K562 (cell line): ENCODE data around the gene SERPIND1. TPM values are rescaled to one million over a fixed set of nuclear protein-coding genes. Genes with fewer than 3 reads are reported as not detected.

Experiments
- ATAC-seq: fragments of 200-7000 bp; cut with Tn5 transposase; 3 replicates; pipeline ENCODE4 v1.9.1; 2020; ENCODE audit warnings: moderate library complexity
- BruUV-seq: library from RNA; stranded (reverse); fragments of 400-500 nt; replicated peaks from 2 replicates; lab custom pipeline; 2021; lab: Mats Ljungman, UMichigan
- CTCF ChIA-PET: fragments of 300-600 bp; formaldehyde crosslinking; extraction: SDS; loops from one replicate; lab custom pipeline; 2021; ENCODE audit warnings: low intra/inter-chr PET ratio; lab: Yijun Ruan, JAX
- POLR2A ChIA-PET: fragments of 300-600, 350-650 bp; sonication (Branson Sonifier 250); formaldehyde crosslinking; extraction: SDS; loops from one replicate; lab custom pipeline; 2021; ENCODE audit warnings: antibody characterized with exemption, inconsistent platforms; lab: Yijun Ruan, JAX
- DNase-seq, 4 experiments: peaks; one replicate each; pipeline versions ENCODE4 v3.0.0 to v3.0.0-alpha.2; 2011 to 2018; ENCODE audit warnings: low spot score in 3 of 4, mixed read lengths in 3 of 4; ENCODE audit errors: extremely low read depth in 1 of 4
- FAIRE-seq: peaks from 2 replicates; lab custom pipeline; 2011; peaks lifted over from hg19 to GRCh38; lab: Jason Lieb, UNC
- H2AFZ ChIP-seq: 2 replicates; pipeline ENCODE4 v1.6.0; 2011; ENCODE audit warnings: low read depth, low read length, control low read depth, inconsistent platforms
- H3K27ac ChIP-seq: fragments of 200-600 bp; 3 replicates; pipeline ENCODE4 v1.8.0; 2011; ENCODE audit warnings: low read depth, mild to moderate bottlenecking, control low read depth, inconsistent platforms, low read length, moderate library complexity, mixed read lengths; ENCODE audit errors: extremely low read depth
- H3K27me3 ChIP-seq, 2 experiments: fragments of 300-600 bp in 1 of 2; 2 replicates in 1 of 2; 3 replicates in 1 of 2; pipeline versions ENCODE4 v1.6.0 to v1.8.0; 2011; ENCODE audit warnings: inconsistent platforms in 2 of 2, low read length in 2 of 2, mild to moderate bottlenecking in 1 of 2, mixed read lengths in 1 of 2, moderate library complexity in 1 of 2; ENCODE audit not compliant: control insufficient read depth in 2 of 2, insufficient read depth in 2 of 2
- H3K36me3 ChIP-seq: fragments of 300-600 bp; 3 replicates; pipeline ENCODE4 v1.8.0; 2011; ENCODE audit warnings: mild to moderate bottlenecking, low read length, inconsistent platforms; ENCODE audit not compliant: control insufficient read depth, insufficient read depth
- H3K4me1 ChIP-seq, 2 experiments: fragments of 200-600 bp in 1 of 2; replicated peaks in 1 of 2; 2 replicates in 1 of 2; 3 replicates in 1 of 2; pipeline versions ENCODE4 v1.5.1 to v1.8.0; 2011; ENCODE audit warnings: inconsistent platforms in 2 of 2, low read length in 2 of 2, mild to moderate bottlenecking in 1 of 2, mixed read lengths in 1 of 2, moderate library complexity in 1 of 2; ENCODE audit not compliant: control insufficient read depth in 2 of 2, insufficient read depth in 2 of 2
- H3K4me2 ChIP-seq: 2 replicates; pipeline ENCODE4 v1.6.1; 2011; ENCODE audit warnings: low read length, control low read depth, inconsistent platforms, mixed read lengths; ENCODE audit not compliant: insufficient read depth
- H3K4me3 ChIP-seq: fragments of 200-600 bp; sonication (generic), shearing (Covaris generic); 2 replicates; pipeline ENCODE4 v1.5.1; 2016; ENCODE audit warnings: control low read depth, inconsistent platforms
- H3K79me2 ChIP-seq: fragments of 200-600 bp; 3 replicates; pipeline ENCODE4 v1.8.0; 2011; ENCODE audit warnings: low read length, inconsistent platforms; ENCODE audit not compliant: control insufficient read depth, insufficient read depth
- H3K9ac ChIP-seq, 2 experiments: 2 replicates each; pipeline versions ENCODE4 v1.6.0 to v1.6.1; 2011; ENCODE audit warnings: low read depth in 2 of 2, low read length in 2 of 2, control low read depth in 1 of 2, inconsistent platforms in 1 of 2, mild to moderate bottlenecking in 1 of 2, mixed read lengths in 1 of 2; ENCODE audit not compliant: insufficient read depth in 1 of 2
- H3K9me1 ChIP-seq: one replicate; pipeline ENCODE4 v1.6.0; 2011; ENCODE audit warnings: inconsistent platforms, mild to moderate bottlenecking, low read length, moderate library complexity; ENCODE audit not compliant: control insufficient read depth, insufficient read depth
- H3K9me3 ChIP-seq: replicated peaks from 2 replicates; pipeline ENCODE4 v1.5.1; 2011; ENCODE audit warnings: low read depth, low read length, inconsistent platforms; ENCODE audit not compliant: control insufficient read depth, insufficient read depth
- H4K20me1 ChIP-seq: replicated peaks from 2 replicates; pipeline ENCODE4 v1.6.1; 2011; ENCODE audit warnings: low read length, inconsistent platforms, mixed read lengths; ENCODE audit not compliant: control insufficient read depth, insufficient read depth
- E2F3 ChIP-seq: fragments of 250-450 bp; sonication (Bioruptor Pico); IDR thresholded peaks from 2 replicates; pipeline ENCODE4 v1.4.0; 2020; ENCODE audit warnings: mild to moderate bottlenecking
- FOSL1 ChIP-seq: fragments of 200-800 bp; sonication (Bioruptor generic); conservative IDR thresholded peaks from 2 replicates; pipeline ENCODE4 v1.6.1; 2016; ENCODE audit warnings: missing genetic modification characterization, missing compliant biosample characterization
- GATA2 ChIP-seq: sonication (generic); formaldehyde crosslinking; IDR thresholded peaks from 2 replicates; pipeline ENCODE4 v1.4.0; 2020; ENCODE audit warnings: mild to moderate bottlenecking, missing genetic modification reagents
- HDGF ChIP-seq: fragments of 450-650 bp; IDR thresholded peaks from 2 replicates; pipeline ENCODE4 v1.6.1; 2016
- HNRNPH1 ChIP-seq: fragments of 200-400 bp; formaldehyde crosslinking; optimal IDR thresholded peaks from 2 replicates; pipeline ENCODE3; 2017; ENCODE audit warnings: low read depth, mild to moderate bottlenecking, low read length, moderate library complexity
- MLLT1 ChIP-seq, 2 experiments: fragments of 450-650 bp; IDR thresholded peaks; 2 replicates each; pipeline ENCODE4 v1.6.1; 2016
- NR1H2 ChIP-seq: sonication (generic); formaldehyde crosslinking; IDR thresholded peaks from 2 replicates; pipeline ENCODE4 v1.4.0; 2020; ENCODE audit warnings: mild to moderate bottlenecking, missing genetic modification reagents
- NR2C2 ChIP-seq, 2 experiments: fragments of 200-800 bp in 1 of 2; sonication (Bioruptor generic) in 1 of 2; sonication (generic) in 1 of 2; formaldehyde crosslinking in 1 of 2; IDR thresholded peaks; 2 replicates each; pipeline versions ENCODE4 v1.6.1 to v1.8.0; 2016 to 2022; ENCODE audit warnings: mild to moderate bottlenecking in 1 of 2, missing compliant biosample characterization in 1 of 2, missing genetic modification characterization in 1 of 2, missing genetic modification reagents in 1 of 2
- POU5F1 ChIP-seq: fragments of 150-350 bp; IDR thresholded peaks from 2 replicates; pipeline ENCODE4 v1.6.1; 2014; ENCODE audit warnings: borderline replicate concordance, low read length, low read depth, mild to moderate bottlenecking; ENCODE audit not compliant: partially characterized antibody
- SAFB2 ChIP-seq: fragments of 200-400 bp; formaldehyde crosslinking; IDR thresholded peaks from 2 replicates; pipeline ENCODE4 v1.6.1; 2018; ENCODE audit warnings: borderline replicate concordance, low read length, low read depth, moderate library complexity; ENCODE audit not compliant: severe bottlenecking
- TCF15 ChIP-seq: fragments of 250-450 bp; sonication (Bioruptor Pico); IDR thresholded peaks from 2 replicates; pipeline ENCODE4 v1.8.0; 2022; ENCODE audit warnings: moderate library complexity, mild to moderate bottlenecking, inconsistent platforms
- ZBTB1 ChIP-seq: sonication (generic); formaldehyde crosslinking; IDR thresholded peaks from 2 replicates; pipeline ENCODE4 v1.8.1; 2023; ENCODE audit warnings: missing genetic modification reagents, low read depth, mild to moderate bottlenecking, borderline replicate concordance
- ZBTB43 ChIP-seq: sonication (generic); formaldehyde crosslinking; IDR thresholded peaks from 2 replicates; pipeline ENCODE4 v1.8.0; 2023; ENCODE audit warnings: mild to moderate bottlenecking, missing genetic modification reagents
- ZNF277 ChIP-seq: fragments of 250-450 bp; sonication (Bioruptor Pico); IDR thresholded peaks from 2 replicates; pipeline ENCODE4 v1.8.0; 2022; ENCODE audit warnings: inconsistent platforms, mild to moderate bottlenecking, moderate library complexity, borderline replicate concordance
- ZNF75A ChIP-seq: fragments of 450-650 bp; formaldehyde crosslinking; IDR thresholded peaks from 2 replicates; pipeline ENCODE4 v1.4.0; 2020; ENCODE audit warnings: mild to moderate bottlenecking
- ZSCAN29 ChIP-seq: fragments of 450-650 bp; IDR thresholded peaks from 2 replicates; pipeline ENCODE4 v1.6.1; 2017
- WGBS: fragments of 100-300 bp; shearing (Covaris generic); methylation state at CpG from one replicate; pipeline ENCODE4 v1.1.6; 2016; ENCODE audit warnings: low coverage, mixed read lengths; ENCODE audit not compliant: insufficient coverage; ENCODE audit errors: missing lambda C conversion rate; 5-methylcytosine and 5-hydroxymethylcytosine counted together
- in situ Hi-C: fragments of 300-500 bp; cut with MboI; formaldehyde crosslinking; loops from 4 replicates; pipeline ENCODE4 v1.15.0; 2018; ENCODE audit warnings: inconsistent platforms, mixed read lengths
- intact Hi-C: fragments of 100-400 bp; cut with micrococcal nuclease; formaldehyde crosslinking; loops from 2 replicates; pipeline ENCODE4 v1.14.2; 2022
- polyA plus RNA-seq, 8 experiments: library from polyadenylated mRNA; depleted of rRNA in 4 of 8; stranded (reverse) in 5 of 8; unstranded in 3 of 8; fragments of >200 nt; fragmentation: Nextera tagmentation in 2 of 8; fragmentation: Illumina TruSeq in 1 of 8; extraction: Ambion mirVana in 2 of 8; extraction: Trizol in 1 of 8; gene quantifications; 2 replicates each; pipeline versions ENCODE4 v1.2.1 to v1.2.3, GENCODE V29; 2011 to 2014; ENCODE audit warnings: inconsistent platforms in 1 of 8, missing spikeins in 1 of 8
- total RNA-seq, 7 experiments: library from RNA; depleted of rRNA in 6 of 7; stranded (reverse); fragments of >200 nt in 6 of 7; fragmentation: Illumina TruSeq in 2 of 7; extraction: Trizol in 2 of 7; gene quantifications; 2 replicates each; pipeline versions ENCODE4 v1.2.1 to v1.2.3, GENCODE V29; 2011 to 2021; ENCODE audit warnings: low replicate concordance in 1 of 7

SERPIND1 gene
- total and polyA plus RNA-seq, 9 of the 15 experiments (the other 6 are each of a cell fraction or from before 2014, with no cell fraction given): 0.04 to 0.11 (median 0.09) TPM; not detected in 6

- H3K27ac ChIP-seq: no peak overlapping the region
- no peaks in the 10 kb centered on the region for H3K9me3 ChIP-seq
- no peak overlapping the region for H3K4me2 ChIP-seq
- H3K27me3 ChIP-seq: no peaks in the 10 kb centered on the region
- H3K9ac ChIP-seq: peak overlapping the region in 1 of 2 experiments; percentile 20; a peak in 2 of 4 replicates
- intact Hi-C loops (no loop called here), in situ Hi-C loops (loop anchor here (25.0 kb wide), 2 partner anchors 344 to 1956 kb away; no protein-coding TSS in a partner anchor)
- 0 out of 5 replicates have a peak, but pooled peaks cover 0 to 3% of the 10 kb centered on the region in 2 experiments for H3K4me1 ChIP-seq
- H2AFZ ChIP-seq: no peak overlapping the region
- FAIRE-seq: no peak
- POLR2A ChIA-PET: interaction anchor here (0.7 to 2.4 kb wide), 22 partner anchors 9 to 247 kb away, joined by 3 to 9 read pairs (median 4); no protein-coding TSS in a partner anchor
- H3K36me3 ChIP-seq: peaks cover 74% of the 10 kb centered on the region
- no peak for ATAC-seq
- DNase-seq: no peak
- CTCF ChIA-PET: interaction anchor here (0.5 to 1.4 kb wide), 3 partner anchors 93 to 299 kb away, joined by 3 to 9 read pairs (median 4); no protein-coding TSS in a partner anchor
- peaks cover 12% of the 10 kb centered on the region for H3K9me1 ChIP-seq
- H4K20me1 ChIP-seq: peaks cover 6% of the 10 kb centered on the region; the same call in 1 of the 2 replicates
- no TSS peak for BruUV-seq
- H3K79me2 ChIP-seq: no peaks in the 10 kb centered on the region
- 67% methylated on average over 3 of the region's 3 CpGs for WGBS
- H3K4me3 ChIP-seq: no peak overlapping the region
- TF ChIP-seq ZNF277 (0 out of 2 replicates have a peak, but pooled peaks have one; percentile 28), ZNF75A (CRISPR knock-in tag) (no peak), POU5F1 (no peak), E2F3 (CRISPR knock-in tag) (peak; percentile 49; the same call in 1 of the 2 replicates), ZSCAN29 (no peak), FOSL1 (tag) (no peak), NR1H2 (CRISPR knock-in tag) (no peak), NR2C2 (CRISPR knock-in tag; IDR thresholded peaks at IDR 0.05) (peak; percentile 11; the same call in 1 of the 2 replicates), NR2C2 (tag; IDR thresholded peaks at IDR 0.05) (no peak), HDGF (no peak), MLLT1 (IDR thresholded peaks at IDR 0.05) (no peak), ZBTB1 (no peak), SAFB2 (peak; percentile 57), HNRNPH1 (no peak), ZBTB43 (CRISPR knock-in tag) (no peak), GATA2 (CRISPR knock-in tag) (no peak), TCF15 (CRISPR knock-in tag) (peak; percentile 43; the same call in 1 of the 2 replicates)
These were observed 19.2 kb downstream of the SERPIND1 start for GRCh38 chr22:20792966-20793728.
